GM19043 (cell line): ENCODE measurements around the gene EMB.
"Not testable (repeated sequence)": the region's sequence is repeated elsewhere in the genome, so short reads cannot be mapped to it uniquely, and the experiment has no call there.

ENCODE experiments used
- ATAC-seq: cut with Tn5 transposase; IDR thresholded peaks from one replicate; pipeline ENCODE4 v1.9.1; 2021; ENCODE audit warnings: low read depth; ENCODE audit not compliant: unreplicated experiment

Gene EMB

GRCh38 chr5:50423100-50423799 is 17.8 kb downstream of the EMB start:
- not testable (repeated sequence) for ATAC-seq

- not testable (repeated sequence) for ATAC-seq
These were observed 19.7 kb downstream of the EMB start for GRCh38 chr5:50421184-50421950.

GRCh38 chr5:50420343-50420935 is 20.6 kb downstream of the EMB start:
- ATAC-seq, result no peak

- not testable (repeated sequence) for ATAC-seq
These were observed 21.4 kb downstream of the EMB start for GRCh38 chr5:50419656-50420055.

- ATAC-seq, result not testable (repeated sequence)
These were observed 24.5 kb downstream of the EMB start for GRCh38 chr5:50416637-50417036.

- peak; percentile 82 for ATAC-seq
These were observed 25.2 kb downstream of the EMB start for GRCh38 chr5:50415912-50416311.

- not testable (repeated sequence) for ATAC-seq
These were observed 30.2 kb downstream of the EMB start for GRCh38 chr5:50410932-50411331.

GRCh38 chr5:50406877-50407276 is 34.2 kb downstream of the EMB start:
- no peak for ATAC-seq

GRCh38 chr5:50401336-50401735 is 39.8 kb downstream of the EMB start:
- no peak for ATAC-seq

- not testable (repeated sequence) for ATAC-seq
These were observed 47.0 kb downstream of the EMB start for GRCh38 chr5:50393925-50394609.

- ATAC-seq, result not testable (repeated sequence)
These were observed 48.8 kb downstream of the EMB start for GRCh38 chr5:50392289-50392688.

GRCh38 chr5:50384381-50384780 is 56.7 kb downstream of the EMB start:
- ATAC-seq, result not testable (repeated sequence)

GRCh38 chr5:50376696-50377095 is 64.4 kb downstream of the EMB start:
- ATAC-seq, result not testable (repeated sequence)

- ATAC-seq, result not testable (repeated sequence)
These were observed 71.6 kb downstream of the EMB start for GRCh38 chr5:50369287-50370033.

- no peak for ATAC-seq
These were observed 75.4 kb downstream of the EMB start for GRCh38 chr5:50365426-50366251.

GRCh38 chr5:50364535-50365309 is 76.4 kb downstream of the EMB start:
- ATAC-seq, result not testable (repeated sequence)

GRCh38 chr5:50359187-50359586 is 81.9 kb downstream of the EMB start:
- no peak for ATAC-seq

GRCh38 chr5:50352382-50352781 is 88.7 kb downstream of the EMB start:
- ATAC-seq, result no peak
